ENCODE results near the gene HEPACAM.

GRCh38 chr11:124900464-124900863, 35.4 kb downstream of the HEPACAM start:
- TF ChIP-seq CTCF (IDR thresholded peaks at IDR 0.05; ENCODE audit: low read depth, low read length) (no peak), EZH2phosphoT487 (IDR thresholded peaks at IDR 0.05; ENCODE audit: low read depth) (no peak)
